ENCODE data around the gene SOCS3.

- TF ChIP-seq, protein P1, sequence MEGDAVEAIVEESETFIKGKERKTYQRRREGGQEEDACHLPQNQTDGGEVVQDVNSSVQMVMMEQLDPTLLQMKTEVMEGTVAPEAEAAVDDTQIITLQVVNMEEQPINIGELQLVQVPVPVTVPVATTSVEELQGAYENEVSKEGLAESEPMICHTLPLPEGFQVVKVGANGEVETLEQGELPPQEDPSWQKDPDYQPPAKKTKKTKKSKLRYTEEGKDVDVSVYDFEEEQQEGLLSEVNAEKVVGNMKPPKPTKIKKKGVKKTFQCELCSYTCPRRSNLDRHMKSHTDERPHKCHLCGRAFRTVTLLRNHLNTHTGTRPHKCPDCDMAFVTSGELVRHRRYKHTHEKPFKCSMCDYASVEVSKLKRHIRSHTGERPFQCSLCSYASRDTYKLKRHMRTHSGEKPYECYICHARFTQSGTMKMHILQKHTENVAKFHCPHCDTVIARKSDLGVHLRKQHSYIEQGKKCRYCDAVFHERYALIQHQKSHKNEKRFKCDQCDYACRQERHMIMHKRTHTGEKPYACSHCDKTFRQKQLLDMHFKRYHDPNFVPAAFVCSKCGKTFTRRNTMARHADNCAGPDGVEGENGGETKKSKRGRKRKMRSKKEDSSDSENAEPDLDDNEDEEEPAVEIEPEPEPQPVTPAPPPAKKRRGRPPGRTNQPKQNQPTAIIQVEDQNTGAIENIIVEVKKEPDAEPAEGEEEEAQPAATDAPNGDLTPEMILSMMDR (IDR thresholded peaks at IDR 0.05 in 8 of 11, conservative IDR thresholded peaks at IDR 0.05 in 3 of 11): no peak
- no peak for TF ChIP-seq POLR2A (IDR thresholded peaks at IDR 0.05)
Measured at GRCh38 chr17:78395155-78395554, 35.3 kb upstream of the SOCS3 start.
